Stimulated activated CD4-positive, alpha-beta T cell treated with anti-CD3 and anti-CD28 coated beads, Interleukin-12 subunit alpha, Interleukin-12 subunit beta, amount 100 ng/mL, for 4 hours (primary cell): ENCODE results near the gene DSG3.
A peak's percentile ranks its signal among the peaks of the same experiment; 100 is the strongest.
"Not testable (repeated sequence)": the region's sequence is repeated elsewhere in the genome, so short reads cannot be mapped to it uniquely, and the experiment has no call there.

Source experiments
- DNase-seq: peaks from one replicate; pipeline ENCODE4 v3.0.0-alpha.2; 2020

Gene DSG3

DNA sequence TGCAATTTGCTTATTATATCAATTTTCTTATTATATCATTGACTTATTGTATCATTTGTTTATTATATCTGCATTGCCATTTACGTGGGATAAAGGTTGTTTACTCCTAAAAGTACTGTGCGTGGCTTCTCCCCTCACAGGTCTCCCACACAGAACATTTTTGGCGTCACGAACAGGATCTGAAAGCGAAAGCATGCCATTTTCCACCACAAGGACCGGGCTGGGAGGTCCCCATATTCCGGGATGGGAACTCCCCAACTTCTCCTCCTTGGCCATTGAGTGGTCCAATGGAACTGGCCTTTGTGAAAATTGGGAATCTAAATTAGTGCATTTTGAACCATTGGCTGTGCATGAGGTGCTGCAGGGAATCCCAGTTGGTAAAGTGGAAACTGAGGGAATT is 45.6 kb downstream of the DSG3 start:
- no peak for DNase-seq

GRCh38 chr18:31493941-31494340 is 46.4 kb downstream of the DSG3 start:
- DNase-seq: no peak

DNA sequence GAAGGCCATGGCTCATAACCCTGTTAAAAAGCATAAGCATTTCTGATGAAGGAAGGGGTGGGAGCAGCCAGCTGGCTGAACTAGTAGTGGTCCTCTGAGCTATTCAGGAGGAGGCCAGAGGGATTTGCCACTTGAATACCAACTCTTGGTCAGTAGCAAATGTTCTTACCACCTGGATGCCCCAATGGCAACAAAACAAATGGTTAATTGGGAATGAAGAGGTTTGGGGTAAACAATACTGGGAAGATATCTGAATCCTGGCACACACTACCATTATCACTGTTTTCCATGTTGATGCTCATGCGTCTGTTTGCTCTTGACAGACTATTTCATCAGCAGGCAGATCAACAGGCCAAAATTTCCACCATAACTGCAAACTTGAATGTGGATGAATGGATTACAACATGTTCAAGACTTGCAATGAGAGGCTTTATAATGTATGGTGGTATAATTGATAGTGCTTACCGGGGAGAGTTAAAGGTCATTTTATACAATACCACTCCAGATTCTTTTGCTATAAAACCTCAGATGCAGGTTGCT is 47.2 kb downstream of the DSG3 start:
- not testable (repeated sequence) for DNase-seq

- no peak for DNase-seq
Observed at GRCh38 chr18:31497404-31497835, 49.9 kb downstream of the DSG3 start.

- peak; percentile 1 for DNase-seq
Observed at GRCh38 chr18:31497836-31498573, 50.5 kb downstream of the DSG3 start, which contains the start of gene DSG2. Gene DSG2, plus strand, starts transcription at chr18:31498177. Its CDS starts 75 bp downstream, at chr18:31498252.

- no peak for DNase-seq
Observed at GRCh38 chr18:31498574-31499524, 51.3 kb downstream of the DSG3 start.

DNA sequence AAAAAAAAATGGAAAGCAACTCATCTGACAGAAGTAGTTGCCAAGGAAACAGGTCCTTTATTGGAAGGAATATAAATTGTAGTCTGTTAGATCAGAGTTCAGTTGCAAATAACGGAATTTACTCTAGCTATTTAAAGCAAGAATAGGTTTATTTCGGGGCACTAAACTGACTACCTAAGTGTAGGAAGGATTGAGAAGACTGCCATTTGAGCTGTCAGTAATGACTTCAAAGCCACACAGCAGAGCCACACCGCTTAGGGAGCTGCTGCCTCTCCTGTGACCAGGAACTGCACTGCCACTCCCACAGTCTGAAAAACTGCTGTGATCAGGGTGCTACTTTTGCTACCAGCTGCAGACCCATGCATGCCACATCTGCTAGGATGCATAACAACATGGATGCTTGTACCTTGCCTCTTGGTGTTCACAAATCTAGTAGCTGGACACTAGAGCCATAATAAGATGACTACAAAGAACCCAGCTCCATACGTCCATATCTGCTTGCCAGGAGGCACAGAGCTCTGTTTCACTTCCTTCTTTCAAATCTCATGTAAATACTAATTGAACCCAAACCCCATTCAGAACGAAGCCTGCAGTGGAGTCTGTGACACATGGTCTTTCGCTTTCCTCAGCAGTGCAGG is 52.6 kb downstream of the DSG3 start:
- DNase-seq: no peak

- DNase-seq: no peak
Observed at GRCh38 chr18:31503011-31503410, 55.5 kb downstream of the DSG3 start.

DNA sequence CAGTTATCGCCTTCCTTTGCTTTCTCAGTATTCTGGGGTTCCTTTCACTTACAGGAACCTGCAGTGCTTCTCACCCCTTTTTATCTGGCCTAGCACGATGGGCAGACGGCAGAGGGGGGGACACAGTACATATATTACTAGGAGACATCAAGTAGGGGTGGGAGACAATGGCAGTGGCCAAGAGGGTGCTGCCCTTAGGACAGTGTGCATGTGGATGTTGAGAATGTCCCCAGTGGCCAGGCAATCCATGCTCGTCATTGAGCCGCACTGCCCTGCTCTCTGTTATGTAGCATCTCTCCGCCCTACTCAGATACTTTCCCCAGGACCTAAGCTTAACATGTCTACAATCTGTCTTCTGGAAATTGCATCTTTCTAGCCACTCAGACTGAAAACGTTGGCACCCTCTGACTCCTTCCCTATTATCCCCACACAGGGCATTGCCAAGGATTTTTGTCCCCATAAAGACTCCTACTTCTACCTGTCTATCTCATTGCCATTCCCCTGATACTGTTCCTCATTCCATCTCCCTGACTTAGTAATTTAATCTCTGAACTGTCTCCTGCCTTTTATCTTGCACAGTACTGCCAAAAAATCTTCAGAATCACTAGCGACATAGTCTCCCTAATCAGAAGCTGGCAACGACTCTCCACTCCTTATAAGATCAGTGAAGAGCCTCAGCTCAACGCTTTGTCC is 57.1 kb downstream of the DSG3 start:
- no peak for DNase-seq

GRCh38 chr18:31505156-31505555 is 57.6 kb downstream of the DSG3 start:
- DNase-seq: no peak

- DNase-seq: no peak
Observed at GRCh38 chr18:31506024-31506742, 58.6 kb downstream of the DSG3 start.

DNA sequence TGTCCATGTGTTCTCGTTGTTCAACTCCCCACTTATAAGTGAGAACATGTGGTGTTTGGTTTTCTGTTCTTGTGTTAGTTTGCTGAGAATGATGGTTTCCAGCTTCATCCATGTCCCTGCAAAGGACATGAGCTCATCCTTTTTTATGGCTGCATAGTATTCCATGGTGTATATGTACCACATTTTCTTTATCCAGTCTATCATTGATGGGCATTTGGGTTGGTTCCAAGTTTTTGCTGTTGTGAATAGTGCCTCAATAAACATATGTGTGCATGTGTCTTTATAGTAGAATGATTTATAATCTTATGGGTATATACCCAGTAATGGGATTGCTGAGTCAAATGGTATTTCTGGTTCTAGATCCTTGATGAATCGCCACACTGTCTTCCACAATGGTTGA is 59.6 kb downstream of the DSG3 start:
- not testable (repeated sequence) for DNase-seq

DNA sequence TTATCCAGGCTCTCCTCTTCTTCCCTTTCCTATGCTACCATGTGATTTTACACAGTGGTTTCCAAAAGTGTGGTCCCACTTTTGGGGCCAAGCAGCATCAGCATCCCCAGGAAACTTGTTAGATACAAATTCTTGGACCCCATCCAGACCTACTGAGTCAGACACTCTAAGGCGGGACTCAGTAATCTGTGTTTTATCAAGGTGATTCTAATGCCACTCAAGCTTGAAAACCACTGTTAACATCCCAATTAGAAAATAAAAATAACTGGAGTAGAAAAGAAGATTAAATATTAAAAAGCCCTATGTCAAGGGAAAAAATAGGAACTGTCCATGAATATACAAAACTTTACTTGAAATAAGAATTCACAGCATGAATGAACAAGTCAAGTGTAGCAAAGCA is 61.2 kb downstream of the DSG3 start:
- no peak for DNase-seq

- no peak for DNase-seq
Observed at GRCh38 chr18:31509571-31509970, 62.0 kb downstream of the DSG3 start.

DNA sequence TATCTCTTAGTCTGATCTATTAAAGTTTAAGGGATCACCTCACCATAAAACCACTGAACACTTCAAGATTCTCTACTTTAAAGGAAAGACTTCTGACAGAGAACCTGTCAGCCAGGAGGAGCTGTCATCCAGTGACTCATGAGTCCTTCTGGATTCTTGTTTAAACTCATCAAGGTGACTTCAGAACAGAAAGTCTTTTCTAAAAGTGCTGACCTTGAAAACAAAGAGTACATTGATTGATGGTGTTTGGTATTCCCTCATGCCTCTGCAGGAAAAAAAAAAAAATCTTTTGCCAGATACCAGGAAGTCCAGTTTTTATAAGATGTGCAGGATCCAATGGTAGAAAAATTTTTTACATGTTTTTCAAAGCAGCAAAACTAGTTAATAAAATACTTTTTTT is 62.8 kb downstream of the DSG3 start:
- DNase-seq: no peak

GRCh38 chr18:31511098-31511497 is 63.6 kb downstream of the DSG3 start:
- DNase-seq: no peak

GRCh38 chr18:31512203-31512764 is 64.7 kb downstream of the DSG3 start:
- DNase-seq: no peak

GRCh38 chr18:31513189-31513935 is 65.8 kb downstream of the DSG3 start:
- DNase-seq: no peak

DNA sequence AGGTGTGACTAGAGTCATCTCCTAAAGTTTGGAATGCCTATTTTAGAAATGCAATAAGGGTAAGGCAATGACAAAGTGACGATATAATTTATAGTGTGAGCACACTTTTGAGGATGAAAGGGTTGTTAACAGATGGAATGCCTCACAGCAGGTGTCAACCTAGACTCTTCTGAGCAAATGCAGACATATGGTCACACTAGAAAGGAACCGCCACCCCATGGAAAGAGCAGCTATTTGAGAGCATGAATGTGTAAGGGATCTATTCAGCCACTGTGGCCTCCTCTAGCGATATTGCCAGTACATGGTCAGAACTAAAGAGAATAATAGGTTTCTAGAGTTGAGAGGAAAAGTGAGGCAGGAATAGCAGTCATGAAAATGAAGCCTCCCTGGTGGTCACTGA is 68.9 kb downstream of the DSG3 start:
- no peak for DNase-seq

DNA sequence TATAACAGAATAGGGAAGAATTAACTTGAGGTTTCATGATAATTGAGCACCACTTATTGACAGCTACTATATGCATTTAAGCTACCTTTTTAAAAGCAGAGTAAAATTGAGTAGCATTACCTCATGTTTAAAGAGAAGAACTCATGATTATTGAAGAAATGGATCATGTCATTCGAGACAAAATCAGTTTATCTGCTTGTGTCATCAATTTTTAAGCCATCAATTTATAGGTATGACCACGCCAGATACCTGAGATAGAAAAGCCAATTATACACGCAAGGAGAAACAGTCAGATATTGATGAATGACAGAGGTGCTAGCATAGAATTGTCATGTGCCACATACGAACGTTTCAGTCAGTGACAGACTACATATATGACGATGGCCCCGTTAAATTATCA is 78.8 kb downstream of the DSG3 start:
- DNase-seq: no peak
